Large intestine (tissue), 3 donors: ENCODE data around the gene AAK1. TPM values are rescaled to one million over a fixed set of nuclear protein-coding genes. Genes with fewer than 3 reads are reported as not detected.
A peak's percentile ranks its signal among the peaks of the same experiment; 100 is the strongest.

Source experiments
- DNase-seq, 2 donors: peaks; one replicate each; pipeline versions ENCODE4 v3.0.0 to v3.0.0-alpha.2; 2013
- H3K27ac ChIP-seq: one replicate; pipeline ENCODE4 v1.5.1; 2013; ENCODE audit warnings: low read length
- H3K27me3 ChIP-seq: 2 replicates; pipeline ENCODE4 v1.6.1; 2013; ENCODE audit warnings: low read length; ENCODE audit not compliant: control insufficient read depth, insufficient read depth
- H3K36me3 ChIP-seq: 2 replicates; pipeline ENCODE4 v1.6.1; 2013; ENCODE audit warnings: low read length; ENCODE audit not compliant: control insufficient read depth, insufficient read depth
- H3K4me1 ChIP-seq: one replicate; pipeline ENCODE4 v1.6.1; 2013; ENCODE audit warnings: low read length; ENCODE audit not compliant: control insufficient read depth, insufficient read depth
- H3K4me3 ChIP-seq: one replicate; pipeline ENCODE4 v1.5.1; 2013; ENCODE audit warnings: low read length
- H3K9me3 ChIP-seq: one replicate; pipeline ENCODE4 v1.6.1; 2013; ENCODE audit warnings: mild to moderate bottlenecking, low read depth, low read length, moderate library complexity; ENCODE audit not compliant: control insufficient read depth
- WGBS: methylation state at CpG from one replicate; pipeline ENCODE4 v1.1.5; 2013; ENCODE audit warnings: low lambda C conversion rate; ENCODE audit not compliant: insufficient coverage; 5-methylcytosine and 5-hydroxymethylcytosine counted together
- polyA plus RNA-seq: library from polyadenylated mRNA; unstranded; fragments of 120-200 nt; gene quantifications from one replicate; pipeline ENCODE4 v1.2.1, GENCODE V29; 2013

AAK1 gene
- polyA plus RNA-seq, 1 donor = 18.6 TPM

DNA sequence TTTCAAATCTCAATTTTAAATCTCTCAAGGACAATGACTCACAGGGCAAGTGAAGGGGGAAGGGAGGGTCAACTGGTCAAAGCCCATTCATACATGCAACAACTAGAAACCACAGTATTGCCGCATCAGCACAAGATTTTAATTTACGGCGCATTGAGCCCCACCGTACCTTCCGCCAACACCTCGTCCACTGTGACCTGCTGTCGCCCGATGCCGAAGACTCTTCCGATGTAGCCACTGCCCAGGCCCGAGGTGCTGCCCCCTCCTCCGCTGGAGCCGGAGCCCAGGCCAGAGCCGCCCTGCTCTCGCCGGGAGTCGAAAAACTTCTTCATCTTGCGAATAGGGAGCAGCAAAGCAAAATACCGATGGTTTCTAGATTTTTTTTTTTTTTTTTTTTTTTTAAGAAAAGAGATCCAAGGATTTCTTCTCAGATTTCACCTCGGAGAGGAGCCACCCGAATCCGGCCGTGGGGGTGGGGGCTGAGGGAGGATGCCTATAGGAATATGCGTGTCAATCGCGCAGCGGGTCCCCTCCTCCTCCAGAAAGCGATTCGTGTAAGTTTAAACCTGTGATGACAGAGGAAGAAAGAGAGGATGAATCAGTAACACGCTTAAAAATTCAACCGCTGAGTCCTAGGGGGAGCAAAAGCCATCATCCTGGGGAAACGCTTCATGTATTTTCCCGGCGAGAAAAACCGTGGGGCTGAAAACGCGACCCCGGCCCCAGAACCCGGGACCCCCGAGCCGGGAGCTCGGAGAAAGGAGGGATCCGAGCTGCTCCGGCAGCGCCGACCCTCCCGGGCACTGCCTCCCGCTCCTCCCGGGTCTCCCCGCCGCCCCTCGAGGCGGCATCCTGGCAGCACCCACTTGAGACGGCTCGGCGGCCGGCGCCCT, 584 bp downstream of the AAK1 start:
- 0% methylated on average over 2 of the region's 58 CpGs for WGBS
- peak overlapping the region; percentile 94 for H3K4me3 ChIP-seq
- peak overlapping the region; percentile 92 for H3K27ac ChIP-seq
- H3K4me1 ChIP-seq = peaks cover 4% of the 10 kb centered on the region
- no peaks in the 10 kb centered on the region for H3K27me3 ChIP-seq
- no peaks in the 10 kb centered on the region for H3K9me3 ChIP-seq
- peak; percentile 38 to 59 for DNase-seq
- no peaks in the 10 kb centered on the region for H3K36me3 ChIP-seq

DNA sequence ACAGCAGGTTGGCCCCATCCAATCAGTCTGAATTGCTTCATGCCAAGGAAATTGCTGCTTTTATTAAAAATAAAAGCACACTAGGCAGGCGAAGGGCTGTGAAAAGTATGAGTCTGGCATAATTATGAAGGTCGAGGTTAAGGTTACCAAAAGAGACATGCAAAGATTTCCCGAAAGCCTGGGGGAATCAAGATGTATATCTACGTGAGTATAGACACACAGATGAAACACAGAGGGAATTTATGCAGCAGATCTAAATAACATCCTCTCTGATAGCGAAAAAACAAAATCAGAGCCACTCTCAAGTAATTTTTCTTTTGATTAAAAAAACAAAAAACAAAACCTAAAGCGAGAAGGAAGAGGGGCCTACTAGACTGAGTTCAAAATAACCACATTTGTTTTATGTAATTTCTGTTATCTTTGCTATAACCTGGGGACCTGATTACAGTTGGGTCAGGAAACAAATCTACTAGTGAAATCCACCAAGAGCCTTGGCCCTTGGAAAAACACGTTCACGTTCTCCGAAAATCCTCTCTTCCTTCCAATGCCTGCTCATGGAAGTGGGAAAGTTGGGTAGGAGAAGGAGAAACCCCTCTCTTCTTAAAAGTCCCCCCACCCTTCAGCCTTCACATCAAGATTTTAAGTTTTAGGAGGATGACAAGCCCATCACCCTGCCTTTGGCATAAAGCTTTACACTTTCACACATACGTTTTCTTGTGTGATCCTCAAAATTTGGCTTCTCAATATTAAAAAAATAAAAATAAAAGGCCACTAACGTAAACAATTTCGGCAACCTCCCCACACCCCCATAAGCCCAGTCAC, 1.4 kb downstream of the AAK1 start:
- 60% methylated on average over 5 of the region's 12 CpGs for WGBS

GRCh38 chr2:69641471-69641870, 2.1 kb downstream of the AAK1 start:
- Histone ChIP-seq H3K36me3 (no peaks in the 10 kb centered on the region), H3K9me3 (no peaks in the 10 kb centered on the region), H3K4me3 (peak overlapping the region; percentile 94), H3K4me1 (peaks cover 4% of the 10 kb centered on the region), H3K27ac (no peak overlapping the region), H3K27me3 (no peaks in the 10 kb centered on the region)
- no CpG with 5 or more reads among the region's 3 CpGs for WGBS
- DNase-seq = no peak

More for the DNA sequence above, 1.4 kb downstream of the AAK1 start:
- no peak for DNase-seq
- peaks cover 4% of the 10 kb centered on the region for H3K4me1 ChIP-seq
- H3K9me3 ChIP-seq = no peaks in the 10 kb centered on the region
- H3K27ac ChIP-seq = peak overlapping the region; percentile 92
- peak overlapping the region; percentile 94 for H3K4me3 ChIP-seq
- no peaks in the 10 kb centered on the region for H3K27me3 ChIP-seq
- no peaks in the 10 kb centered on the region for H3K36me3 ChIP-seq

DNA sequence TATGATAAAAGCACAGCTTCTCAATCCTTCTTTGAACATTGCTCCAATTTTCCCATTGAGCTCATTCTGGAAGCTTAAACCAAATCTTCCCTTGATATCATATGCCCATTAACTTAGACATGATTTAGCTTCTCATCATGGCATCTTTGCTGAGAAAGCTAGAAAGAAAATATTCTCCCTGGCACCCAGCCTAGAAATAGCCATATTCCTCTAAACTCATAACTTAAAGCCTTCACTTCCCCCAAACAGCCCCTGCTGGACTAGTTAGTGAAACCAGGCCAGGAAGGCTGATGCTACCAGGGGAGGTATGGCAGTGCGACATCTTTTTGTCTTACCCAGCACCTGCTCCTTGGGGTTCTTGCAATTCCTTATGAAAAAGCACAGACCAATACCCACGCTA, 4.3 kb downstream of the AAK1 start:
- no peak overlapping the region for H3K4me3 ChIP-seq
- H3K27ac ChIP-seq = no peak overlapping the region
- H3K9me3 ChIP-seq = no peaks in the 10 kb centered on the region
- H3K36me3 ChIP-seq = no peaks in the 10 kb centered on the region
- H3K4me1 ChIP-seq = no peaks in the 10 kb centered on the region
- DNase-seq = no peak
- WGBS = no CpG with 5 or more reads among the region's 2 CpGs
- no peaks in the 10 kb centered on the region for H3K27me3 ChIP-seq

DNA sequence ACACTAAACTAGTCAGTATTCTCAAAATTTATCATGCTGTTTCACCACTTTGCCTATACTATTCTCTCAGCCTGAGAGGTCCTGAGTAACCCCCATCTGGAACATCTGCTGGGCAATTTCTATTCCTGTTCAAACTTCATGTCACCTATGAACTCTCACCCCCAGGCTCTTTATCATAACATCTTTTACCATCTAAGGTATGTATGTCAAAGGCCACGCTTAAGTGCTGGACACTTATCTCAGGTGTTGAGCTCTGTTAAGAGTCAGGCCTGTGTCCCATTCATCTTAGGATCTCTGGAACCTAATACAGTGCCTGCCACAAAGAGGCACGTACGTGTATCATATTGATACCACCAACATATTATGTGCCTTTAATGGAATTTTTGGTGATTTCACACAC, 4.9 kb downstream of the AAK1 start:
- DNase-seq = no peak
- H3K4me1 ChIP-seq = no peaks in the 10 kb centered on the region
- no peak overlapping the region for H3K27ac ChIP-seq

DNA sequence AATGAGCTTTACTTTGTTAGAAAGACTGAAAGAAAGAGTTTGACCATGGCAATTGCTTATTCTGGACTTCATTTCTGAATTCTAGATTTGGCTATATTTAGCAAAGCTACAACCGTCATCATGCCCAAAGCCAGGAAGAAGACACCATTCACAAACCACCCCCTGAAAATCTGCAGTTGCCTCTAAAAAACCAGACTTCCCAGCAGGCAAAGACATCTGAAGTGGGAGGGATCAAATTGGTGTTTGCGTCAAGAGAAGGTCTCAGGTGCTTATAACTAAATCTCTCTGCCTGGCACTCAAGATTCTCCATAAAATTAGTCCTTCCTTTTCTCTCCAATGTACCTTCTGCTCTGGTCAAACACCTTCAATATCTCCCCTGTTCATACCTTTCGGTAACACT, 5.6 kb downstream of the AAK1 start:
- DNase-seq = no peak
- 71% methylated on average over 1 of the region's 3 CpGs for WGBS
- H3K36me3 ChIP-seq = no peaks in the 10 kb centered on the region
- H3K4me3 ChIP-seq = no peak overlapping the region
- no peaks in the 10 kb centered on the region for H3K4me1 ChIP-seq
- no peaks in the 10 kb centered on the region for H3K27me3 ChIP-seq
- H3K9me3 ChIP-seq = no peaks in the 10 kb centered on the region
- H3K27ac ChIP-seq = no peak overlapping the region

More for the DNA sequence above, 4.9 kb downstream of the AAK1 start:
- no peaks in the 10 kb centered on the region for H3K27me3 ChIP-seq
- WGBS = no CpG with 5 or more reads among the region's 3 CpGs
- H3K36me3 ChIP-seq = no peaks in the 10 kb centered on the region
- no peaks in the 10 kb centered on the region for H3K9me3 ChIP-seq
- H3K4me3 ChIP-seq = no peak overlapping the region

DNA sequence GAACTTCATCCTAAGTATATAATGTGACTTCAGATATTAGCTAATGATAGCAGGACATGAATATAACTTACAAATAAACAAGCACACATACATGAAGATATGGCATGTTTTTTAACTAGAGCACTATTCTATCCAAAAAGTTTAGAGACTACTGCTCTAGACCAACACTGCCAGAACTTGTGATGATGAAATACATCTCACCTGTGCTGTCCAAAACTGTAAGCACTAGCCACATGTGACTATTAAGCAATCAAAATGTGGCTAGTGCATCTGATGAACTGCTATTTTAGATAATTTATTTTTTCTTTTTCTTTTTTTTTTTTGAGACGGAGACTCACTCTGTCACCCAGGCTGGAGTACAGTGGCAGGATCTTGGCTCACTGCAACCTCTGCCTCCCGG, 7.1 kb downstream of the AAK1 start:
- Histone ChIP-seq H3K36me3 (no peaks in the 10 kb centered on the region), H3K9me3 (no peaks in the 10 kb centered on the region), H3K27me3 (no peaks in the 10 kb centered on the region), H3K27ac (no peak overlapping the region), H3K4me3 (no peak overlapping the region), H3K4me1 (no peaks in the 10 kb centered on the region)
- DNase-seq = no peak
- no CpG with 5 or more reads among the region's 2 CpGs for WGBS

- Histone ChIP-seq H3K27me3 (no peaks in the 10 kb centered on the region), H3K4me1 (no peaks in the 10 kb centered on the region), H3K36me3 (no peaks in the 10 kb centered on the region), H3K27ac (no peak overlapping the region), H3K9me3 (no peaks in the 10 kb centered on the region), H3K4me3 (no peak overlapping the region)
- no peak for DNase-seq
- 50% methylated on average over 1 of the region's 3 CpGs for WGBS
Observed at GRCh38 chr2:69635432-69635831, 8.1 kb downstream of the AAK1 start.

DNA sequence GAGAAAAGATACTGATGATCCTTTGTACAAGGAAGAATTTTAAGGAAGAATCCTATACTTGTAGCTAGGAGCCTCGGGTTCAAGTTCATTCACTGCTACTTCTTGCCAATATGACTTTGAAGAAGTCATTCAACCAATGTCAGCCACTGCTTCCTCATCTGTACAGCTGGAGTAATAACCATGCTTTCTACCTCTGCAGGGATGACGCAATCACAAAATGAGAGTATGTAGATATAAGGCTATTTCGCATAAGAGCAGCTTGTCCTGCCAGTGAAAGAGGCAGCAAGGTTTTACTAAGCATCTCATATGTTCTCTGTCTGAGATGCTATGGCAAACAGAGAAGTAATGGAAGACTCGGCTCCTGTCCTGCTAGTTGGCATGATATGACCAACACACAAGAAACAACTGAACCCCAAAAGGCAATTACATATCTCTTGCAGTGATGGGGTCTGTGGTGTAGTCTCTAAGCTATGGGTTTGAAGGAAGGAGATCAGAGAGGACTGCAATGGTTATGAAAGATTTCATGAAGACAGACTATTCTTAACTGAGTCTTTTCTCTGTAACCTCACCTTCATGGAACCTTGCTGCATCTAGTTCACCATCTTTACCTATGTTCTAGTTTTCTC, 9.2 kb downstream of the AAK1 start:
- Histone ChIP-seq H3K27ac (no peak overlapping the region), H3K4me3 (no peak overlapping the region), H3K4me1 (no peaks in the 10 kb centered on the region), H3K36me3 (no peaks in the 10 kb centered on the region), H3K9me3 (no peaks in the 10 kb centered on the region), H3K27me3 (no peaks in the 10 kb centered on the region)
- no CpG with 5 or more reads among the region's 4 CpGs for WGBS
- no peak for DNase-seq

GRCh38 chr2:69631402-69631801, 12.1 kb downstream of the AAK1 start:
- no peak for DNase-seq

More at GRCh38 chr2:69631402-69631801, 12.1 kb downstream of the AAK1 start:
- H3K36me3 ChIP-seq = no peaks in the 10 kb centered on the region
- no peaks in the 10 kb centered on the region for H3K27me3 ChIP-seq
- no peak overlapping the region for H3K27ac ChIP-seq
- no peaks in the 10 kb centered on the region for H3K4me1 ChIP-seq
- H3K4me3 ChIP-seq = no peak overlapping the region
- H3K9me3 ChIP-seq = no peaks in the 10 kb centered on the region
